Measurements from ENCODE around the gene LMAN1.

LMAN1 gene

GRCh38 chr18:59359576-59359952 is 499 bp upstream of the LMAN1 start:
- DNase-seq = no peak

DNA sequence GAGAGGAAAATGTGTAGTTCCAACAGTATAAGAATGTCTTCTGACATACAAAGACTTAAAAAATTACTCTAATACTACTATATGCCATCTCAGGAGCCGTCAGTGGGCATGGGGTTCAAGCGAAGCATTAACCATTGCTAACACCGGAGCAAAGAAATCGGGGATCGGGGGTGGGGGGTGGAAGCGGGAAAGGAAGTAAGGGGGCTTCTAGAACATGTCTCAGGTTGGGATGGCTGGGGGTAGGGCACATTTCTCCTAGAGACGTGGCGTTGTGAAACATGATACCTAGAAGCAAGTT is 702 bp downstream of the LMAN1 start:
- no peak for DNase-seq

- no peak for DNase-seq
Measured at GRCh38 chr18:59357928-59358327, 1.1 kb downstream of the LMAN1 start.

DNA sequence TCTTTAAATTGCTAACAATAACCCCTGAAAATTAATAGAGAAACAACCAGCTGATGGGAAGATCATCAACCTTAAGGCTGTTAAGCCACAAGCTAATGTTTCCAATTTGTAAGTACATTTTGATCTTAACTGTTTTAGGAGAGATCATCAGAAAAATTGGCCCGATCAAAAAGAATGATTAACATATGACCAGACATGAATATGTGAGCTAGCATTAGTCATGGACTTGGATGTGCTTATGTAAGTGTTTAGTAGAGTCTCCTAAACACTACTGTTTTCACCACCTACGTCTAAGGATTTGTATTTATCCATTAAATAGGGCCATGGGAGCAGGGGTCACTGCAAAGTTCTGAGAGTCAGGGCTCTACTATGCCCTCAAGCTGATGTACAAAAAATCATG is 4.3 kb downstream of the LMAN1 start:
- no peak for DNase-seq

- no peak for DNase-seq
Measured at GRCh38 chr18:59353079-59353680, 5.9 kb downstream of the LMAN1 start.

- DNase-seq = no peak
Measured at GRCh38 chr18:59352250-59352855, 6.7 kb downstream of the LMAN1 start.

DNA sequence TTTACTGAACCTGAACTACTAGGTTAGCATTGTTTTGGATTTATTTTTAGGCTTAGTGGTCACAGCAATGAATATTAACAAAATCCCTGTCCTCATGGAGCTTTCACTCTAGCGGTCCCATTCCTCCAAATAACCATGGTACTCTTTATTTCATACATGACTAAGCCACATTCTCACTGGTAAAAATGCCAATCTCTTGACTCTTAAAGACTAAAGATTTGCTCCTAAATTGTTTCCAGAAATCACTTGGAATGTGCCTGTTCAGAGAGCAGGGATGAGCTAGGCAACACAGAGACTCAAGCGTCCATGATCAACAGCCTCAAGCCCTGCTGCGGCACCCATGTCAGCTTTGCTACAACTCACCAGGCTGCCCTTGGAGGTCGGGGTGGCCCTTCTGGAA is 13.5 kb downstream of the LMAN1 start:
- DNase-seq = no peak

DNA sequence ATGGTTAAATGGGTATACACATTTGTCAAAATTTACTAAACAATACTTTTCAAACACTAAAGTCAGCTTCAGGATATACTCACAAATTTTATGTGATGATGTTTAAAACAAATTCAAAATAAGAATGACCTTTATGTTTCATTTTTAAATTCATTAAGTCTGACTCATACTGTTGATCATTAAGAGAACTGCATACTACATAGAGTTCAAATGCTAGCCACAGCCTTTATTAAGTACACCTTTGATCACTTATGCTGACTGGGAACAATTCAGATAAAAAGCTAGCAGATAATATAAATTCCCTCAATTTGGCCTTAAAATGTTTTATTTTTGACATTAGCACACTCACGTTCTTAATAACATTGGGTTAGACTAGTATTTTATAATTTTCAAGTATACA is 14.1 kb downstream of the LMAN1 start:
- DNase-seq = no peak

GRCh38 chr18:59343926-59344325 is 15.1 kb downstream of the LMAN1 start:
- DNase-seq = no peak

DNA sequence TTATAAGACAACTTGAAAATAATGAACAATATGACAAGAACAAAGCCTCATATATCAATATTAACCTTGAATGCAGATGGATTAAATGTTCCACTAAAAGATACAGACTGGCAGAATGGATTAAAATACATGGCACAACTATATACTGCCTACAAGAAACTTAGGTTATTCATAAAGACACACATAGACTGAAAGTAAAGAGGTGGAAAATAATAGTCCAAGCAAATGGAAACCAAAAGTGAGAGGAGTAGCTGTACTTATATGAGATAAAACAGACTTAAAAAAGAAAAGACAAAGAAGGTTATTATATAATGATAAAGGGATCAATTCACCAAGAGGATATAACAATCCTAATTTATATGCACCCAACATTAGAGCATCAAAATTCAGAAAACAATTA is 18.2 kb downstream of the LMAN1 start:
- DNase-seq = no peak

- DNase-seq = no peak
Measured at GRCh38 chr18:59340312-59340711, 18.8 kb downstream of the LMAN1 start.

- no peak for DNase-seq
Measured at GRCh38 chr18:59332986-59333385, 26.1 kb downstream of the LMAN1 start.

DNA sequence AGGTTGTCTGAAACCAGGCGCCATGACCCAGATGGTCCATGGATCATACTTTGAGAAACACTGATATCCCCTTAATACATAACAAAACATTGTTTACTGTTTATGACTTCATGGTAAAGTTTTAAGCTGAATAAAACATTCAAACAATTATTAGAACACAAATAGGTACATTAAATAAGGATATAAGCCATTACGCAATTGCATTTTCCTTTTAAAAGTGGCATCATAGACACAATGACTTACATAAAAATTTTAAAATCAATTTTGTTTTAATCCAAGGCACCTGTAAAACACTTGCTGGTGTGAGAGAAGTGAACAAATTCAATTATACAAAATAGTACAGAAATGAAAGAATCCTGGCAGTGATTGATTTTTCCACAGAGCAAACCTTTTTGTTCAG is 30.4 kb downstream of the LMAN1 start:
- DNase-seq = no peak

DNA sequence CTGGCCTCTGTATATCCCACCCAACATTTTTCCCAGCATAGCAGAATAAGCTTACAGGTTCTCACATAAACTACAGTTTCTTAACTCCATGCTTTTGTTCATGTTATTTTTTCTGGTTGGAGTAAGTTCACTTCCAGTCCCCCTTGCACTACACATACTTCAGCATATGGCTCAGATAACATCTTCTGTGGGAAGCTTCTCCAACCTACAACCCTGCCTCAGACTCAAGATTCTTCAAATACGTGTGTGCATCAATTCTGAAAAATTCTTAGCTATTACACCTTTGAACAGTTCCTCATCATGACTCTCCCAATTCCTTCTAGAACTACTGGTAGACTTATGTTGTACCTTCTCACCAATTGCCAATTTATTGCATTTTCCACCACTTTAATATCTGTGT is 33.1 kb downstream of the LMAN1 start:
- DNase-seq = no peak

- DNase-seq = no peak
Measured at GRCh38 chr18:59324623-59324971, 34.5 kb downstream of the LMAN1 start.

DNA sequence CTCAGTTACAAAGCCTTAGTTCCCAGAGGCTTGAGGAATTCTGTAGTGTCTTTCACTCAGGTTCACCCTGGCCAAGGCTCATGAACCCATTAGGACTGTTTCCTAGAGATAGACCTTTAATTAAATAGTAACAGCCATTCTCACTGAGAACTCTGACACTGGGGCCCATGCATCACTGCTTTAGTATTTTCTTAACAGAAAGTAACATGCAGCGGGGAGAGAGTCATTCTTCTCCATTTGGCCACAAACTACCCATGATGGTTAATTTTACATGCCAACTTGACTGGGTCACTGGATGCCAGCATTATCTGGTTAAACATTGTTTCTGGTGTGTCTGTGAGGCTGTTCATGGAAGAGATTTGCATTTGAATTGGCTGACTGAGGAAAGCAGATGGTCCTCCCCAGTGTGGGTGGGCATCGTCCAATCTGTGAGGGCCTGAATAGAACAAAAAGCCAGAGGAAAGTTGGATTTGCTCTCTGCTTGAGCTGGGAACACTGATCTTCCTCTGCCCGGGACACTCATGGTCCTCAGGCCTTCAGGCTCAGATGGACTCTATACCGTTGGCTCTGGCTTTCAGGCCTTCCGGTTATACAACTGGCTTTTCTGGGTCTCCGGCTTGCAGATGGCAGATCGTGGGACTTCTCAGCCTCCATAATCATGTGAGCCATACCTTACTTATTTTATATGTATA is 35.0 kb downstream of the LMAN1 start:
- no peak for DNase-seq

GRCh38 chr18:59318460-59319050 is 40.5 kb downstream of the LMAN1 start, which contains the start of gene CPLX4:
Gene CPLX4, minus strand, starts transcription at chr18:59318649. Its CDS starts 187 bp downstream, at chr18:59318462.
- DNase-seq = no peak

- no peak for DNase-seq
Measured at GRCh38 chr18:59311631-59312030, 47.4 kb downstream of the LMAN1 start.

GRCh38 chr18:59308938-59309260 is 50.2 kb downstream of the LMAN1 start:
- DNase-seq = no peak

DNA sequence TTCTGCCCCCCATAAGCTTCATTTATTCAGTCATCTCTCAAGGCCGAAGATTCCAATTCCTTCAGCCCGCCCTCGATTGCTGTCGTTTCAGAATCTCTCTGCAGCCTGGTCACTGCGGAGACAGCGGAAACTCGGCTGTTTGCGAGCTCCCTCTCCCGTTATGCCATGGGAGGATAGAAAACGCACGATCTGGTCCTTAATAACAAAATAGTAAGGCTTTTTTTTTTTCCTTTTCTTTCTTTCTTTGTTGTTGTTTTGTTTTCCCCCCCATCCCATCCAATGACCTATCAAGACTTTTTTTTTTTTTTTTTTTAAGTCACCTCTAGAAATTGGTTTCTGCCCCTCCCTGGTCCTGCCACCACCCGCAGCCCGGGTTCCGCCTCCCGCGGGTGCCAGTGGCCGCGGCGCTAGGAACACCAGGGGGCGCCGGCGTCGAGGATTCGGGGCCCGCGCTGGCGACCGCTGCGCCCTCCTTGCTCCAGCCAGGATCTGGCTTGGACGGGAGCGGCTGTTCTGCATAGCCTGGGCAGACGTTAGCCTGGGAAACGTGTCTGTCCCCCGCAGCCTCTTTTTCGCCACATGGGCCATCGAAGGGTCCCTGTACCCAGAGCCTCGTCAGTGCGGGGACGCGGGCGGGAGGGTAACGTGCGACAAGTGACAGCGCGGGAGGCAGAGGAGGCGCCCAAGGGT is 50.7 kb downstream of the LMAN1 start:
- DNase-seq = peak; percentile 56

GRCh38 chr18:59306640-59307039 is 52.4 kb downstream of the LMAN1 start:
- no peak for DNase-seq

DNA sequence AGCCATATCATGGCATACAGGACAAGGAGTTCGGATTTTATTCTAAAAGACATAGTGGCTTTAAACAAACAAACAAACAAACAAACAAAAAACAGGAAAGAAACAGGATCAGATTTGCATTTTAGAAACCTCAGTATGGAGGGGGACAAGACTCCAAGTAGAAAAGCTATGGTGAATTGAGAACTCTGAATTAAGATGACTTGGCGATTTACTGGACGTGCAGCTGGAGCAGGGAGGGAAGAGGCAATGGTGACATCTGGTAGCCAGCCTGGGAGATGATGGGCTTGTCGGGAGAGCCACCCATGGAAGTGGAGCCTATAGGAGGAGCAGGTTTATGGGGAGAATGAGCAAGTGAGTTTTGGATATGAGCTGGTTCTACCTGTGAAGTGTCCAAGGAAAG is 53.8 kb downstream of the LMAN1 start:
- DNase-seq = no peak

DNA sequence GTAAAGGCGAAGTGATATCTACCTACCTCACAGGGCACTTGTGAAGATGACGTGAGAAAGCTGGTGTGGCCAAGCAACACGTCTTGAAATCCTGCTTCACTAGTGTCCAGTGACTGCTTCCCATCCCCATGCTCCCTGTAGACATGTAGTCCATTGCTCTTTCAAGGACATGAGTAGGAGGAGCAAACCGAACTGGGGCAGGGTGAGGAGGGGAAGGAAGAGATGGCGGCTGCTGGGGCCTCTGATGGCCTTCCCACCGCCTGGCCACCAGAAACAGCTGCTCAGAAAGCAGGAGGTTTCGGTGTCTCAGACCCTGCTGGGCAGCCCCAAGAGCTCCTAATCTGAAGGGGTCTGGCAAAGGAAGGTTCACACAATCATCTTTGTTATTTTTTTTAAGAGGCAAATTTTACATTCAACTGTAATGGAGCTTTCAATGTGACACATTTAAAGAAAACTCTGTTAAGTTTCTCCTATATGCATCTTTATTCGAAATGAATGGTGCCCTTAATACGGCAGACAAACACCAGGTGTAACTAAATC is 55.3 kb downstream of the LMAN1 start:
- DNase-seq = no peak

- DNase-seq = no peak
Measured at GRCh38 chr18:59303006-59303405, 56.1 kb downstream of the LMAN1 start.
